GM12878 (cell line): ENCODE data around the gene GPC6. TPM values are rescaled to one million over a fixed set of nuclear protein-coding genes. Genes with fewer than 3 reads are reported as not detected.

Experiments
- ATAC-seq: fragments of 200-7000 bp; cut with Tn5 transposase; 3 replicates; pipeline ENCODE4 v1.9.1; 2020; ENCODE audit warnings: mild to moderate bottlenecking, moderate library complexity
- BruUV-seq: library from RNA; stranded (reverse); fragments of 400-500 nt; replicated peaks from 2 replicates; lab custom pipeline; 2021; lab: Mats Ljungman, UMichigan
- CTCF ChIA-PET: fragments of 300-600 bp; sonication (Branson Sonifier 250); formaldehyde crosslinking; extraction: SDS; loops from one replicate; lab custom pipeline; 2021; ENCODE audit warnings: inconsistent platforms; lab: Yijun Ruan, JAX
- POLR2A ChIA-PET: fragments of 350-600 bp; formaldehyde crosslinking; extraction: SDS; loops from one replicate; lab custom pipeline; 2021; ENCODE audit warnings: inconsistent platforms; lab: Charles Lee
- RAD21 ChIA-PET: fragments of 300-600 bp; sonication (Branson Sonifier 250); formaldehyde crosslinking; loops from one replicate; lab custom pipeline; 2023; ENCODE audit warnings: antibody characterized with exemption; ENCODE audit not compliant: unreplicated experiment; lab: Charles Lee
- SMC1A ChIA-PET: fragments of 300-600 bp; sonication (Branson Sonifier 250); formaldehyde crosslinking; loops from one replicate; lab custom pipeline; 2023; ENCODE audit not compliant: unreplicated experiment, uncharacterized antibody; lab: Charles Lee
- DNase-seq: peaks from one replicate; pipeline ENCODE4 v3.0.0-alpha.2; 2011; ENCODE audit warnings: low read depth, low spot score
- FAIRE-seq: peaks from 3 replicates; lab custom pipeline; 2011; peaks lifted over from hg19 to GRCh38; lab: Jason Lieb, UNC
- H2AFZ ChIP-seq: 2 replicates; pipeline ENCODE4 v1.6.0; 2011; ENCODE audit warnings: low read depth, low read length, control low read depth; ENCODE audit not compliant: control insufficient read depth
- H3K27ac ChIP-seq: 2 replicates; pipeline ENCODE4 v1.5.1; 2011; ENCODE audit warnings: control low read depth; ENCODE audit not compliant: control insufficient read depth, insufficient read depth
- H3K27me3 ChIP-seq, 2 experiments: replicated peaks in 1 of 2; 2 replicates each; pipeline versions ENCODE4 v1.6.0 to v1.6.1; 2011; ENCODE audit warnings: low read length in 1 of 2; ENCODE audit not compliant: control insufficient read depth in 2 of 2, insufficient read depth in 2 of 2
- H3K36me3 ChIP-seq, 2 experiments: 2 replicates each; pipeline ENCODE4 v1.5.1; 2011; ENCODE audit warnings: low read length in 1 of 2; ENCODE audit not compliant: control insufficient read depth in 2 of 2, insufficient read depth in 2 of 2
- H3K4me1 ChIP-seq: 2 replicates; pipeline ENCODE4 v1.6.1; 2011; ENCODE audit warnings: mild to moderate bottlenecking, low read length, moderate library complexity, mixed read lengths; ENCODE audit not compliant: control insufficient read depth, insufficient read depth
- H3K4me2 ChIP-seq: 2 replicates; pipeline ENCODE4 v1.6.0; 2011; ENCODE audit warnings: control low read depth; ENCODE audit not compliant: control insufficient read depth, insufficient read depth
- H3K4me3 ChIP-seq: fragments of 200-600 bp; sonication (generic); 2 replicates; pipeline ENCODE4 v1.5.1; 2016
- H3K79me2 ChIP-seq: 2 replicates; pipeline ENCODE4 v1.6.0; 2011; ENCODE audit warnings: low read length; ENCODE audit not compliant: control insufficient read depth, insufficient read depth
- H3K9ac ChIP-seq: 2 replicates; pipeline ENCODE4 v1.8.0; 2011; ENCODE audit warnings: low read length, control low read depth, mixed read lengths; ENCODE audit not compliant: control insufficient read depth, insufficient read depth
- H3K9me3 ChIP-seq: replicated peaks from 3 replicates; pipeline ENCODE4 v1.5.1; 2011; ENCODE audit warnings: mild to moderate bottlenecking, low read length; ENCODE audit not compliant: control insufficient read depth, insufficient read depth
- H4K20me1 ChIP-seq: 2 replicates; pipeline ENCODE4 v1.6.0; 2011; ENCODE audit not compliant: control insufficient read depth, insufficient read depth
- BMI1 ChIP-seq: fragments of 450-650 bp; IDR thresholded peaks from 2 replicates; pipeline ENCODE4 v1.6.1; 2016; ENCODE audit warnings: mild to moderate bottlenecking, moderate library complexity, borderline replicate concordance
- CBX3 ChIP-seq: fragments of 200-600 bp; sonication (generic); IDR thresholded peaks from 2 replicates; pipeline ENCODE4 v1.6.1; 2016; ENCODE audit warnings: low read depth, borderline replicate concordance
- IKZF1 ChIP-seq: fragments of 450-650 bp; conservative IDR thresholded peaks from 2 replicates; pipeline ENCODE4 v1.6.1; 2017; ENCODE audit warnings: antibody characterized with exemption, mild to moderate bottlenecking
- KAT2A ChIP-seq: conservative IDR thresholded peaks from 2 replicates; pipeline ENCODE4 v1.6.1; 2011; ENCODE audit warnings: low read depth, low read length; ENCODE audit not compliant: control insufficient read depth
- LARP7 ChIP-seq: fragments of 450-650 bp; IDR thresholded peaks from 2 replicates; pipeline ENCODE4 v1.6.1; 2017; ENCODE audit warnings: mild to moderate bottlenecking
- NFXL1 ChIP-seq: fragments of 450-650 bp; IDR thresholded peaks from 2 replicates; pipeline ENCODE4 v1.6.1; 2017; ENCODE audit warnings: antibody characterized with exemption, mild to moderate bottlenecking, borderline replicate concordance
- PAX5 ChIP-seq: IDR thresholded peaks from 2 replicates; pipeline ENCODE4 v1.6.1; 2011; ENCODE audit warnings: low read depth, low read length, borderline replicate concordance
- POU2F2 ChIP-seq: IDR thresholded peaks from 3 replicates; pipeline ENCODE4 v1.6.1; 2011; ENCODE audit warnings: low read depth, mild to moderate bottlenecking, low read length, borderline replicate concordance
- SMAD1 ChIP-seq: fragments of 450-650 bp; IDR thresholded peaks from 2 replicates; pipeline ENCODE4 v1.6.1; 2018; ENCODE audit warnings: mild to moderate bottlenecking, low read depth; ENCODE audit not compliant: partially characterized antibody
- SREBF1 ChIP-seq: IDR thresholded peaks from 2 replicates; pipeline ENCODE4 v1.6.1; 2012; ENCODE audit warnings: mild to moderate bottlenecking, low read length
- SREBF2 ChIP-seq: IDR thresholded peaks from 2 replicates; pipeline ENCODE4 v1.6.1; 2012; ENCODE audit warnings: mild to moderate bottlenecking, low read length
- TARDBP ChIP-seq: IDR thresholded peaks from 2 replicates; pipeline ENCODE4 v1.6.1; 2016; ENCODE audit warnings: borderline replicate concordance
- TBL1XR1 ChIP-seq: IDR thresholded peaks from 2 replicates; pipeline ENCODE4 v1.6.1; 2012; ENCODE audit warnings: low read depth, low read length, improper control_type of control experiment
- TCF7 ChIP-seq: IDR thresholded peaks from 2 replicates; pipeline ENCODE4 v1.6.1; 2014; ENCODE audit warnings: antibody characterized with exemption, borderline replicate concordance
- ZBTB11 ChIP-seq: fragments of 450-650 bp; formaldehyde crosslinking; IDR thresholded peaks from 2 replicates; pipeline ENCODE4 v1.5.0; 2022; ENCODE audit warnings: mild to moderate bottlenecking, missing genetic modification characterization
- ZNF24 ChIP-seq: fragments of 450-650 bp; IDR thresholded peaks from 2 replicates; pipeline ENCODE4 v1.6.1; 2017; ENCODE audit warnings: antibody characterized with exemption, mild to moderate bottlenecking
- ZNF384 ChIP-seq: IDR thresholded peaks from 2 replicates; pipeline ENCODE4 v1.6.1; 2012; ENCODE audit warnings: low read depth, mild to moderate bottlenecking, low read length, improper control_type of control experiment, borderline replicate concordance
- WGBS: methylation state at CpG from one replicate; pipeline ENCODE4 v1.1.6; 2016; ENCODE audit warnings: low lambda C conversion rate; ENCODE audit not compliant: insufficient replicate concordance, insufficient coverage; ENCODE audit errors: missing lambda C conversion rate; 5-methylcytosine and 5-hydroxymethylcytosine counted together
- in situ Hi-C: fragments of 300-500 bp; cut with MboI; formaldehyde crosslinking; loops from 9 replicates; pipeline ENCODE4 v1.14.3; 2018; ENCODE audit warnings: mixed read lengths
- intact Hi-C: fragments of 100-400 bp; cut with micrococcal nuclease; formaldehyde crosslinking; loops from one replicate; pipeline ENCODE4 v1.14.2; 2022; ENCODE audit not compliant: unreplicated experiment
- polyA plus RNA-seq, 11 experiments: library from polyadenylated mRNA; depleted of rRNA in 4 of 11; unstranded in 6 of 11; stranded (reverse) in 5 of 11; fragments of >200 nt; fragmentation: Nextera tagmentation in 4 of 11; fragmentation: Illumina TruSeq in 1 of 11; extraction: Ambion mirVana in 4 of 11; extraction: Trizol in 1 of 11; gene quantifications; 1 replicate in 1 of 11; 2 replicates in 10 of 11; pipeline versions ENCODE4 v1.2.1 to v1.2.3, GENCODE V29; 2011 to 2016; ENCODE audit warnings: inconsistent platforms in 2 of 11, missing spikeins in 2 of 11, low read depth in 1 of 11
- total RNA-seq, 4 experiments: library from RNA; depleted of rRNA in 3 of 4; stranded (reverse); fragments of >200 nt in 3 of 4; fragmentation: Illumina TruSeq in 1 of 4; extraction: Trizol in 1 of 4; gene quantifications; 2 replicates each; pipeline versions ENCODE4 v1.2.1 to v1.2.3, GENCODE V29; 2013 to 2021
- TF ChIP-seq, protein P1 (sequence below): IDR thresholded peaks from 2 replicates; pipeline ENCODE4 v1.6.1; 2011; ENCODE audit warnings: low read depth, low read length, improper control_type of control experiment, borderline replicate concordance
- TF ChIP-seq, protein P2 (sequence below): fragments of 450-650 bp; IDR thresholded peaks from 2 replicates; pipeline ENCODE4 v1.6.1; 2014; ENCODE audit warnings: mild to moderate bottlenecking

The GPC6 gene
- total and polyA plus RNA-seq, 10 of the 15 experiments (the other 5 are each of a cell fraction or from before 2014, with no cell fraction given), result 0.03 to 0.04 (median 0.03) TPM; not detected in 7

- TF ChIP-seq ZNF384, result no peak
- no peak for TF ChIP-seq ZNF24
- no peak for TF ChIP-seq IKZF1
- TF ChIP-seq, protein P1, sequence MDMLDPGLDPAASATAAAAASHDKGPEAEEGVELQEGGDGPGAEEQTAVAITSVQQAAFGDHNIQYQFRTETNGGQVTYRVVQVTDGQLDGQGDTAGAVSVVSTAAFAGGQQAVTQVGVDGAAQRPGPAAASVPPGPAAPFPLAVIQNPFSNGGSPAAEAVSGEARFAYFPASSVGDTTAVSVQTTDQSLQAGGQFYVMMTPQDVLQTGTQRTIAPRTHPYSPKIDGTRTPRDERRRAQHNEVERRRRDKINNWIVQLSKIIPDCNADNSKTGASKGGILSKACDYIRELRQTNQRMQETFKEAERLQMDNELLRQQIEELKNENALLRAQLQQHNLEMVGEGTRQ, result no peak
- no peak for TF ChIP-seq SMAD1
- no peak for TF ChIP-seq PAX5
- TF ChIP-seq NFXL1, result no peak
- no peak for TF ChIP-seq CBX3
- TF ChIP-seq TBL1XR1, result no peak
- TF ChIP-seq POU2F2, result no peak
Measured at GRCh38 chr13:93339550-93339949, 112.9 kb downstream of the GPC6 start (continued).

DNA sequence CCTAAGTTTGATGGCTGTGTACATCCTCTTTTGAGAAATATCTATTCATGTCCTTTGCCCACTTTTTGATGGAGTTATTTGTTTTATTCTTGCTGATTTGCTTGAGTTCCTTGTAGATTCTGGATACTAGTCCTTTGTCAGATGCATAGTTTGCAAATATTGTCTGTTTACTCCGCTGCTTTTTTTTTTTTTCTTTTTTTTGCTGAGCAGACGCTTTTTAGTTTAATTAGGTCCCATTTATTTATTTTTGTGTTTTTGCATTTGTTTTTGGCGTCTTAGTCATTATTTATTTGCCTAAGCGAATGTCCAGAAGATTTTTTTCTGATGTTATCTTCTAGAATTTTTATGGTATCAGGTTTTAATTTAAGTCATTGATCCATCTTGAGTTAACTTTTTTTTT is 114.9 kb downstream of the GPC6 start:
- no peak overlapping the region for H3K9ac ChIP-seq
- POLR2A ChIA-PET, result no interaction called here
- no peaks in the 10 kb centered on the region for H3K4me1 ChIP-seq
- no TSS peak for BruUV-seq
- WGBS, result 25% methylated on average over 4 of the region's 4 CpGs
- H3K36me3 ChIP-seq, result no peaks in the 10 kb centered on the region
- no peaks in the 10 kb centered on the region for H3K79me2 ChIP-seq
- SMC1A ChIA-PET, result no interaction called here
- no peaks in the 10 kb centered on the region for H3K9me3 ChIP-seq
- no peaks in the 10 kb centered on the region for H3K27me3 ChIP-seq
- in situ Hi-C loops (no loop called here), intact Hi-C loops (no loop called here)
- H3K4me2 ChIP-seq, result no peak overlapping the region
- CTCF ChIA-PET, result no interaction called here
- ATAC-seq, result no peak
- no peaks in the 10 kb centered on the region for H4K20me1 ChIP-seq
- no peak overlapping the region for H3K4me3 ChIP-seq
- DNase-seq, result no peak
- RAD21 ChIA-PET, result no interaction called here
- no peak for FAIRE-seq
- no peak overlapping the region for H2AFZ ChIP-seq
- no peak overlapping the region for H3K27ac ChIP-seq
- TF ChIP-seq BMI1 (no peak), PAX5 (no peak), TCF7 (no peak), TARDBP (no peak), KAT2A (no peak), LARP7 (no peak), ZBTB11 (CRISPR knock-in tag) (no peak), SREBF1 (no peak), SREBF2 (no peak)
- TF ChIP-seq, protein P2, sequence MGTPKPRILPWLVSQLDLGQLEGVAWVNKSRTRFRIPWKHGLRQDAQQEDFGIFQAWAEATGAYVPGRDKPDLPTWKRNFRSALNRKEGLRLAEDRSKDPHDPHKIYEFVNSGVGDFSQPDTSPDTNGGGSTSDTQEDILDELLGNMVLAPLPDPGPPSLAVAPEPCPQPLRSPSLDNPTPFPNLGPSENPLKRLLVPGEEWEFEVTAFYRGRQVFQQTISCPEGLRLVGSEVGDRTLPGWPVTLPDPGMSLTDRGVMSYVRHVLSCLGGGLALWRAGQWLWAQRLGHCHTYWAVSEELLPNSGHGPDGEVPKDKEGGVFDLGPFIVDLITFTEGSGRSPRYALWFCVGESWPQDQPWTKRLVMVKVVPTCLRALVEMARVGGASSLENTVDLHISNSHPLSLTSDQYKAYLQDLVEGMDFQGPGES, result no peak
